Stimulated activated CD8-positive, alpha-beta memory T cell treated with anti-CD3 and anti-CD28 coated beads, Interleukin-4, amount 100 ng/mL, for 1 hour (primary cell): ENCODE measurements around the gene USP17L26.
"Not testable (repeated sequence)": the region's sequence is repeated elsewhere in the genome, so short reads cannot be mapped to it uniquely, and the experiment has no call there.

Source experiments
- DNase-seq, 2 donors: peaks; one replicate each; pipeline ENCODE4 v3.0.0-alpha.2; 2020; ENCODE audit warnings: low read depth in 2 of 2, low spot score in 1 of 2

USP17L26 gene

GRCh38 chr4:9334358-9334757 is at the start of gene USP17L26:
TSS of gene USP17L26 (plus strand) at chr4:9334658. CDS start at chr4:9334658, 0 bp downstream.
- not testable (repeated sequence) for DNase-seq

GRCh38 chr4:9324191-9324590 is 10.3 kb upstream of the USP17L26 start:
- not testable (repeated sequence) for DNase-seq

GRCh38 chr4:9324865-9325264 is 9.6 kb upstream of the USP17L26 start, which contains the start of gene USP17L24:
TSS of gene USP17L24 (plus strand) at chr4:9325165. CDS start at chr4:9325165, 0 bp downstream.
- not testable (repeated sequence) for DNase-seq

- DNase-seq = not testable (repeated sequence)
These were observed 4.8 kb upstream of the USP17L26 start, which contains the start of gene USP17L25 for GRCh38 chr4:9329611-9330010. TSS of gene USP17L25 (plus strand) at chr4:9329911. CDS start at chr4:9329911, 0 bp downstream.

GRCh38 chr4:9339103-9339502 is 4.6 kb downstream of the USP17L26 start, which contains the start of gene USP17L5:
TSS of gene USP17L5 (plus strand) at chr4:9339403. CDS start at chr4:9339403, 0 bp downstream.
- not testable (repeated sequence) for DNase-seq

GRCh38 chr4:9343848-9344247 is 9.4 kb downstream of the USP17L26 start, which contains the start of gene USP17L27:
TSS of gene USP17L27 (plus strand) at chr4:9344148. CDS start at chr4:9344148, 0 bp downstream.
- not testable (repeated sequence) for DNase-seq

- DNase-seq = not testable (repeated sequence)
These were observed 14.1 kb downstream of the USP17L26 start, which contains the start of gene USP17L28 for GRCh38 chr4:9348593-9348992. TSS of gene USP17L28 (plus strand) at chr4:9348893. CDS start at chr4:9348893, 0 bp downstream.

GRCh38 chr4:9350866-9351265 is 16.4 kb downstream of the USP17L26 start:
- not testable (repeated sequence) for DNase-seq

GRCh38 chr4:9353338-9353737 is 18.9 kb downstream of the USP17L26 start, which contains the start of gene USP17L29:
TSS of gene USP17L29 (plus strand) at chr4:9353638. CDS start at chr4:9353638, 0 bp downstream.
- not testable (repeated sequence) for DNase-seq

- DNase-seq = not testable (repeated sequence)
These were observed 28.4 kb downstream of the USP17L26 start, which contains the start of gene USP17L30 for GRCh38 chr4:9362829-9363228. TSS of gene USP17L30 (plus strand) at chr4:9363129. CDS start at chr4:9363129, 0 bp downstream.

GRCh38 chr4:9379881-9380280 is 45.4 kb downstream of the USP17L26 start:
- DNase-seq = not testable (repeated sequence)

- peak in 1 of 2 donors; percentile 37 for DNase-seq
These were observed 46.6 kb downstream of the USP17L26 start for GRCh38 chr4:9381012-9381534.

- DNase-seq = no peak
These were observed 49.7 kb downstream of the USP17L26 start for GRCh38 chr4:9384126-9384525.
